Activated T-cell treated with anti-CD3 and anti-CD28 coated beads, Interleukin-2, amount 50 U/mL, for 72 hours (primary cell): ENCODE data around the gene TMEM223. TPM values are rescaled to one million over a fixed set of nuclear protein-coding genes. Genes with fewer than 3 reads are reported as not detected.
"Not testable (repeated sequence)": the region's sequence is repeated elsewhere in the genome, so short reads cannot be mapped to it uniquely, and the experiment has no call there.

ENCODE experiments used
- ATAC-seq, 2 donors: fragments of 150-1000 bp; cut with Tn5 transposase; replicated peaks in 1 of 2; 2 replicates each; pipeline ENCODE4 v1.10.0; 2021; ENCODE audit warnings: moderate library complexity in 2 of 2, mild to moderate bottlenecking in 1 of 2
- DNase-seq, 2 donors: peaks; one replicate each; pipeline ENCODE4 v3.0.0; 2021 to 2022; ENCODE audit warnings: mixed read lengths in 1 of 2
- H3K27ac Mint-ChIP-seq: one replicate; pipeline ENCODE4 v1.8.0; 2022; ENCODE audit warnings: mild to moderate bottlenecking, moderate library complexity, mixed read lengths
- H3K27me3 Mint-ChIP-seq: one replicate; pipeline ENCODE4 v1.8.0; 2022; ENCODE audit warnings: low read depth, mixed read lengths
- H3K36me3 Mint-ChIP-seq, 2 donors: one replicate each; pipeline ENCODE4 v1.8.0; 2022; ENCODE audit warnings: mixed read lengths in 2 of 2, mild to moderate bottlenecking in 1 of 2; ENCODE audit not compliant: insufficient read depth in 2 of 2
- H3K4me1 Mint-ChIP-seq: one replicate; pipeline ENCODE4 v1.8.0; 2022; ENCODE audit warnings: low read depth, mixed read lengths
- H3K4me3 Mint-ChIP-seq, 2 donors: one replicate each; pipeline ENCODE4 v1.8.0; 2022; ENCODE audit warnings: mild to moderate bottlenecking in 2 of 2, mixed read lengths in 2 of 2, moderate library complexity in 2 of 2
- H3K9me3 Mint-ChIP-seq, 2 donors: one replicate each; pipeline ENCODE4 v1.8.0; 2022; ENCODE audit warnings: mixed read lengths in 2 of 2
- total RNA-seq, 2 donors: library from RNA; stranded (reverse); gene quantifications; one replicate each; pipeline ENCODE4 v1.2.3, GENCODE V29; 2022

Gene TMEM223
- total RNA-seq, 2 donors from 2014 or later: 8.4 to 10.8 TPM

DNA sequence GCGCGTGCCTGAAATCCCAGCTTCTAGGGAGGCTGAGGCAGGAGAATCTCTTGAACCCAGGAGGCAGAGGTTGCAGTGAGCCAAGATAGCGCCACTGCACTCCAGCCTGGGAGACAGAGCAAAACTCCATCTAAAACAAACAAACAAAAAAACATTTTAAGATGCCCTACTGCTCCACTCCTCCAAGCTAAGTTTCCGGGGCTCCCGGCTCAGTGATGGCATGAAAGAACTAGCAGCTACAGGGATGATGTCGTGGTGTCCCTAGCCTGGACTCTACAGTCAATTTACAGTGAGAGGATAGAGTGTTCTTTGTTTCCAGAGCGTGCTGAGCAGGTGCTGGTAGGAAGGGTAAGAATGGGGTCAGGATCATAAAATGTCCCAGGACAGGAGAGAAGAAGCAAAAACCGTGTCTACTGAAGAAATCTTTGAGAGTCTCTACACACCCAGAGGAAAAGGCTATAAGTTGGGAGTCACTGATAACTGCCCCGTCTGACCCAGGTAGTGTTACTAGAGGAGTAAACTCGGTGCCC lies 36.7 kb downstream of the TMEM223 start:
- DNase-seq (no peak), ATAC-seq (no peak)
- peaks cover 19% of the 10 kb centered on the region for H3K4me1 Mint-ChIP-seq
- H3K27ac Mint-ChIP-seq: no peak overlapping the region
- no peaks in the 10 kb centered on the region for H3K9me3 Mint-ChIP-seq
- no peaks in the 10 kb centered on the region for H3K27me3 Mint-ChIP-seq
- peak overlapping the region; percentile 20 to 93 for H3K4me3 Mint-ChIP-seq
- H3K36me3 Mint-ChIP-seq: peaks cover 0 to 2% of the 10 kb centered on the region in 2 donors

DNA sequence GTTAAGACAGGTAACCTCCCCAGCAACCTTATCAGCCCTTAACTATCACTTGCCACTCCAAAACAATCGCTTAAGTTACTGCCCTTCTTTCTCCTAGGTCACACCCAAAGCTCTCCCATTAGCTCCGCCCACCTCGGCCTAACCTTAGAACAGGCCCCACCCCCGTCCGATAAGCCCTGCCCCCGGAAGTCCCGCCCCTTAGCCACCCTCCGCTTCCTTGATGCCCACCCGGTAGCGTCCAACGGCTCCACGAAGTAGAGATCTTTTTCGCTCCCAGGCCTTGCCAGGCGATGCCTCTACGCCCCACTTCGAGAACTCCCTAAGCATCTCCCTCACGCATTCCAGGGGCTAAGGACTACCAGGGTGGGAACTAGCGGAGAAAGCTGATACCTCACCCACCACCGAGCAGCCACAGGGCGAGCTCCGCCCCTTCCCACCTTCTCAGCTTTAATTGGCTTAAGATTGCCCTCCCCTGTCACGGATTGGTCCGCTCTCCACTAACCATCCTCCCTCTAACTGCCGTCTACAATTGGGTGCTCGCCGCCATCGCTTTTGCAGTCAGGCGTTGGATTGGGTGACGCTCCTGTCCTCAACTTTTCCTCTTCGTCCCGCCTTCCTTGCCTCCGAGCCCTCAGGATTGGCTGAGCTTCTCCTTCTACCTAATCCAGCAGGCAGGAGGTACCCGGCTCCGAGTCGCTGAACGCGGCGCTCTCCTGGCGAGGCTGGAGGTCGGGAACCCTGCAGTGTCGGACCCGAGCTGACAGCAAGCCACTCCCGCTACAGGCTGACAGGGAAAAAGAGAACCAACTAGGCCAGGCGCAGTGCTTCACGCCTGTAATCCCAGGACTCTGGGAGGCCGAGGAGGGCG lies 37.8 kb downstream of the TMEM223 start, which contains the start of gene ZBTB3:
TSS of gene ZBTB3 (minus strand) at position 425 of the 868 bp plus-strand sequence. CDS start 496 bp downstream, outside the sequence.
- Mint-ChIP-seq H3K4me1 (peaks cover 29% of the 10 kb centered on the region), H3K36me3 (peaks cover 0 to 2% of the 10 kb centered on the region in 2 donors)
- peak; percentile 96 for ATAC-seq

DNA sequence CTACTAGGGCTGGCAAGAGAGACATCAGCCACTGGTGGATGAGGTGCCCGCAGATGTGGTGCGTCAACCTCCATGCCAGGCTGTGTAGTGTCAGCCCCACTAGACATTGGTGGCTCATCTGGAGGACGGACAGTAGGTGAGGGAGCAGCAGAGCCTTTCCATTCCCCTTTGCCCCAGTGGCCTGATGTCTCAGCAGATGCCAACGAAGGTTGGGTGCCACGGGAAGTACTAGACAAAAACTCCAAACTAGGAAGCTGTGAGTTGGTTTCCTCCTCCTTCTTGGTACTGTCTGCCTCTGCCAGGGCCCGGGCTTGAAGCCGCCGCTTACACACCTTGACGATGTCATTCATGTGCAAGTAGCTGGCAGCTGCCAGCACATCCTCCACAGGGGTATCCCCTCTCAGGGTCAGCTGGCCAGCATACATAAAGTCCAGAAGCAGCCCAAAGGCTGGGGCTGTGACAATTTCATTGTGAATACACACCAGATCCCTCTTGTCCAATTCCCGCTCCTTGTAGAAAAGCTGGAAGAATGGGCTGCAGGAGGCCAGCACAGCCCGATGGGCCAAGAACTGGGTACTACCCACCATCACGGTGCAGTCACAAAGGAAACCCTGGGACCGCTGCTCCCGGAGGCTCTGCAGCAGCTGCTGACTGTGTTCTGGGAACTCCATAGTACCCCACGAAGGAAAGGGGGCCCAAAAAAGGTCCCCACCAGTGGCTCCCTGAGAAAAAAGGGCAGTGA lies 38.6 kb downstream of the TMEM223 start:
- Mint-ChIP-seq H3K27me3 (no peaks in the 10 kb centered on the region), H3K9me3 (no peaks in the 10 kb centered on the region), H3K27ac (peak overlapping the region; percentile 89), H3K36me3 (peaks cover 0 to 2% of the 10 kb centered on the region in 2 donors), H3K4me3 (peak overlapping the region; percentile 91 to 93), H3K4me1 (peaks cover 32% of the 10 kb centered on the region)
- DNase-seq: no peak
- no peak for ATAC-seq

More for the DNA sequence above, 37.8 kb downstream of the TMEM223 start, which contains the start of gene ZBTB3:
- Mint-ChIP-seq H3K27me3 (no peaks in the 10 kb centered on the region), H3K9me3 (no peaks in the 10 kb centered on the region), H3K4me3 (peak within 1 kb of the TSS; percentile 91 to 93), H3K27ac (peak within 1 kb of the TSS; percentile 89)
- peak; percentile 96 to 98 for DNase-seq

DNA sequence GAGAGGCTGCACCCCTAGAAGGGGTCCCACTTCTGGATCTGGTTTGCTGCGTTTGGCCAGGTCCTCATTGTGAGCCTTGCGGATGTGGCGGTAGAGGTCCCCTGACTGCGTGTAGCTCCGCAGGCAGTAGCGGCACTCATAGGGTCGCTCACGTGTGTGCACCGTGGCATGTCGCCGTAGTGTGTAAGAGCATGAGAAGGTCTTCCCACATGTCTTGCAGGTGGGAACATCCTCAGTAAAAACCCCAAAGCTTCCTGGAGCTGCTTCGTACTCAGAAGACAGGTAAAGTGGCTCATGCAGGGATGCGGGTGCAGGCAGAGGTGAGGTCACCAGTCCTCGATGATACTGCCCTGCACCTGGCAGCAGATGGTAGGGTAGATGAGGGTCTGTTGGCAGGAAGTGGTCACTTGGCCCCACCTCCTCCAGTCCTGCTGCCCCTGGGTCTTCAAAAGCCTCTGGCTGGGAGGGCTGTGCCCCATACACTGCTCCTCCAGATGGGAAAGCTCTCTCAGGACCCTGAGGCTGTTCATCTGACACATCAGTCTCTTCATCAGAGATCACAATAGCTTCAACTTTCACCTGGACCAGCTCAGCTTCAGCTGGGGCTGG lies 39.5 kb downstream of the TMEM223 start:
- DNase-seq (no peak), ATAC-seq (no peak)
- no peaks in the 10 kb centered on the region for H3K9me3 Mint-ChIP-seq
- H3K36me3 Mint-ChIP-seq: peaks cover 0 to 2% of the 10 kb centered on the region in 2 donors
- H3K27ac Mint-ChIP-seq: peak overlapping the region; percentile 44
- no peaks in the 10 kb centered on the region for H3K27me3 Mint-ChIP-seq
- peak overlapping the region; percentile 91 to 93 for H3K4me3 Mint-ChIP-seq
- H3K4me1 Mint-ChIP-seq: peaks cover 32% of the 10 kb centered on the region

DNA sequence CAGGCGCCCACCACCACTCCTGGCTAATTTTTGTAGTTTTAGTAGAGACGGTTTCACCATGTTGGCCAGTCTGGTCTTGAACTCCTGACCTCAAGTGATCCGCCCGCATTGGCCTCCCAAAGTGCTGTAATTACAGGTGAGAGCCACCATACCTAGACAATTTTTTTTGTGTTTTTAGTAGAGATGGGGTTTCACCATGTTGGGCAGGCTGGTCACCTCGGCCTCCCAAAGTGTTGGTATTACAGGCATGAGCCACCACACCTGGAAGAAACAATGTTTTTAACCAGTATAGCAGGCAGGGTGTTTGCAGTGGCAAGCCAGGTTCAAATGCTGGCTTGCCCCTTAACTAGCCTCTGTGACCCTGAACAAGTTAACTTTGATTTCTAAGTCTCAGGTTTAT lies 41.9 kb downstream of the TMEM223 start:
- H3K36me3 Mint-ChIP-seq, H3K27me3 Mint-ChIP-seq, ATAC-seq, DNase-seq, H3K4me3 Mint-ChIP-seq, H3K9me3 Mint-ChIP-seq: not testable (repeated sequence)
- peak overlapping the region; percentile 63 for H3K27ac Mint-ChIP-seq
- peaks cover 32% of the 10 kb centered on the region for H3K4me1 Mint-ChIP-seq

DNA sequence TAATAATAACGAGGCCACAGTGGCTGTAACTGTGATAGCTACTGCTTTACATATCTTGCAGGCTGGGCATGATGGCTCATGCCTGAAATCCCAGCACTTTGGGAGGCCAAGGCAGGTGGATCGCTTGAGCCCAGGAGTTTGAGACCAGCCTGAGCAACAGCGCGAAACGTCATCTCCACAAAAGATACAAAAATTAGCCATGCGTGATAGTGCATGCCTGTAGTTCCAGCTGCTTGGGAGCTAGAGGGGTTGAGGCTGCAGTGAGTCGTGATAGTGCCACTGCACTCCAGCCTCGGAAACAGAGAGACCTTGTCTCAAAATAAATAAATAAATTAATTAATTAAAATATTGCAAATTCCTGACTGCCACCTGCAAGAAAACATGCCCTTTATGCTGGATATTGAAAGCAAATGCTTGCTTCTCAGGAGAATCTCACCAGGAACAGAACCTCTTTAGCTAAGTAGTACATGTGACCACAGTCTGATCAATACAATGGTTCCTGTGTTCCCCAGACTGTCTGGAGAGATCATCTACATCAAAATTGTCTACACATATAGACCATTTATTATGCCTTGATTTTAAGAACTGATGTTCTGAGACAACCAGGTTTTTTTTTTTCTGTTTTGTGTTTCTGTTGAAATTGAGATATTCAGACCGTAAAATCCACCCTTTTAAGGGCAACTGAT lies 44.2 kb downstream of the TMEM223 start:
- no peak for ATAC-seq
- no peak for DNase-seq
- H3K36me3 Mint-ChIP-seq: peaks cover 0 to 2% of the 10 kb centered on the region in 2 donors
- H3K9me3 Mint-ChIP-seq: no peaks in the 10 kb centered on the region
- peak overlapping the region; percentile 70 for H3K27ac Mint-ChIP-seq
- H3K27me3 Mint-ChIP-seq: no peaks in the 10 kb centered on the region
- no peak overlapping the region for H3K4me3 Mint-ChIP-seq
- H3K4me1 Mint-ChIP-seq: peaks cover 21% of the 10 kb centered on the region

Other genes with a start within 250 kb of the TMEM223 start
- 100 to 1,000 TPM in 1 of 2 donors, 10 to 100 TPM in 1; 80.3 to 131 TPM for gene AHNAK, start 245.2 kb downstream of the TMEM223 start, total RNA-seq
- gene EEF1G, start 218.1 kb downstream of the TMEM223 start, total RNA-seq: 1,000 to 10,000 TPM; 2,565 to 2,667 TPM
- gene TUT1, start 200.5 kb downstream of the TMEM223 start, total RNA-seq: 10 to 100 TPM; 32.8 to 36.8 TPM
- gene MTA2, start 190.1 kb downstream of the TMEM223 start, total RNA-seq: 100 to 1,000 TPM; 173 to 241 TPM
- gene EML3, start 179.2 kb downstream of the TMEM223 start, total RNA-seq: 100 to 1,000 TPM; 132 to 148 TPM
- 1 to 10 TPM; 5.1 to 6.7 TPM for gene ROM1, start 178.7 kb downstream of the TMEM223 start, total RNA-seq
- gene B3GAT3, start 170.0 kb downstream of the TMEM223 start, total RNA-seq: 10 to 100 TPM; 72.2 to 79.9 TPM
- 100 to 1,000 TPM; 310 to 312 TPM for gene GANAB, start 145.4 kb downstream of the TMEM223 start, total RNA-seq
- gene INTS5, start 138.7 kb downstream of the TMEM223 start, total RNA-seq: 10 to 100 TPM; 25.0 to 26.1 TPM
- 10 to 100 TPM; 59.2 to 62.1 TPM for gene C11orf98, start 126.8 kb downstream of the TMEM223 start, total RNA-seq
- 10 to 100 TPM; 35.2 to 46.0 TPM for gene CSKMT, start 126.7 kb downstream of the TMEM223 start, total RNA-seq
- 1 to 10 TPM; 5.6 to 7.1 TPM for gene UQCC3, start 120.3 kb downstream of the TMEM223 start, total RNA-seq
- 10 to 100 TPM in 1 of 2 donors, 1 to 10 TPM in 1; 9.9 to 13.0 TPM for gene LBHD1, start 119.7 kb downstream of the TMEM223 start, total RNA-seq
- gene UBXN1, start 112.9 kb downstream of the TMEM223 start, total RNA-seq: 100 to 1,000 TPM; 154 to 163 TPM
- under 1 TPM; 0.12 to 0.38 TPM for gene LRRN4CL, start 102.5 kb downstream of the TMEM223 start, total RNA-seq
- gene BSCL2, start 84.6 kb downstream of the TMEM223 start, total RNA-seq: 10 to 100 TPM; 38.4 to 40.7 TPM
- gene GNG3, start 84.3 kb downstream of the TMEM223 start, total RNA-seq: not detected
- gene HNRNPUL2, start 64.5 kb downstream of the TMEM223 start, total RNA-seq: 10 to 100 TPM; 56.7 to 66.8 TPM
- 10 to 100 TPM; 67.3 to 68.9 TPM for gene TTC9C, start 63.5 kb downstream of the TMEM223 start, total RNA-seq
- gene ZBTB3, start 37.8 kb downstream of the TMEM223 start, total RNA-seq: 10 to 100 TPM; 12.2 to 12.4 TPM
- gene POLR2G, start 30.4 kb downstream of the TMEM223 start, total RNA-seq: 100 to 1,000 TPM; 105 to 107 TPM
- gene TAF6L, start 20.6 kb downstream of the TMEM223 start, total RNA-seq: 10 to 100 TPM; 13.6 to 15.5 TPM
- 10 to 100 TPM; 18.8 to 23.1 TPM for gene TMEM179B, start 4.6 kb downstream of the TMEM223 start, total RNA-seq
- 100 to 1,000 TPM; 117 to 131 TPM for gene NXF1, start 13.4 kb upstream of the TMEM223 start, total RNA-seq
- gene STX5, start 40.0 kb upstream of the TMEM223 start, total RNA-seq: 10 to 100 TPM; 53.9 to 70.1 TPM
- gene TEX54, start 40.8 kb upstream of the TMEM223 start, total RNA-seq: 1 to 10 TPM in 1 of 2 donors, under 1 TPM in 1; 0.77 to 1.5 TPM
- 100 to 1,000 TPM; 101 to 104 TPM for gene WDR74, start 47.6 kb upstream of the TMEM223 start, total RNA-seq
- gene SLC3A2, start 88.9 kb upstream of the TMEM223 start, total RNA-seq: 100 to 1,000 TPM; 730 to 898 TPM
- not detected for gene CHRM1, start 129.4 kb upstream of the TMEM223 start, total RNA-seq
- gene SLC22A6, start 193.0 kb upstream of the TMEM223 start, total RNA-seq: not detected
- not detected for gene SLC22A8, start 223.8 kb upstream of the TMEM223 start, total RNA-seq